HG03558 (cell line): ENCODE results near the gene PATJ.

Experiments
- ATAC-seq: cut with Tn5 transposase; IDR thresholded peaks from one replicate; pipeline ENCODE4 v1.9.1; 2021; ENCODE audit warnings: moderate number of reproducible peaks; ENCODE audit not compliant: unreplicated experiment; ENCODE audit errors: extremely low read depth

PATJ gene

GRCh38 chr1:62025892-62026291 lies 283.6 kb downstream of the PATJ start:
- ATAC-seq: no peak

- ATAC-seq: no peak
Measured at GRCh38 chr1:62029704-62030103, 287.4 kb downstream of the PATJ start.

- no peak for ATAC-seq
Measured at GRCh38 chr1:62034790-62035189, 292.5 kb downstream of the PATJ start.

DNA sequence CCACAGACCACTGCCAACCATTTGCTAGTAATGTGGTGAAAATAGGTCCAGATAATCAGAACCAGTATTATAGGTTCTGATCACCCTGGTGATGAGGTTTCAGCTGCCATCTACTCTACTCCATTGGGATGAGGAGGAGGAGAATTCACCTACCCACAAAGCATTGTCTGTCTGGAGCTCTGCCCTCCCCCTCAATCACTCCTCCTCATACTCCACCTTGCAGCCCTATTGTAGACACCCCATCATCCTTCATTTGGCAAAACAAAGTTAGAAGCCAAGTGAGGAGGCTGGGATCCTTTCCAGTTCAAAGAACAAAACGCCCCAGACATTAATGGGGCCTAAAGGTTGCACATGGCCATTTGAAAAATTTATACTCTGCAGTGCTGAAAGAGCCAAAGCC lies 295.0 kb downstream of the PATJ start:
- no peak for ATAC-seq

DNA sequence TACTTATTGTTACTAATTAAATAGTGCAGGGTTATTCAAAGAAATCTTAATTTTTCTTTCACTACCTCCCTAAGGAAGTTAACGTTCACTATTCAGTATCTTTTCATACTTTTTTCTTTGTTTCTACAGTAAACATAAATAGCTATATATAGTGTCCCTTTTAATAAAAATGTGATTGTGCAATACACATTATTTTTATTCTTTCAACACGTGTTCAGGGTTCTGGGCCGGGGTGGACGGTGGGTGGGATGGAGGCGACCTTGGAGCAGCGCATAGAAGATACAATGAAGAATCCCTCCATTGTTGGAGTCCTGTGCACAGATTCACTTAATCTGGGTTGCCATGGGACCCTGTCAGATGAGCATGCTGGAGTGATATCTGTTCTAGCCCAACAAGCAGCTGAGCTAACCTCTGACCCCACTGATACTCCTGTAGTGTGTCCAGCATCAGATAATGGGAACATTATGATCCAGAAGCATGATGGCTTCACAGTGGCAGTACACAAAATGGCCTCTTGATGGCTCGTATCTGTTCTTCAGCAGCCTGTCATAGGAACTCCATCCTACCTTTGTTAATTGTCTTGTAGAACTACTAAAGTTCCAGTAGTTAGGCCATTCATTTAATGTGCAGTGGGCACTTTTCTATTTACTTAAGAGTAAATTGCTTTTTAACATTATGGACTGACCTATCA lies 296.5 kb downstream of the PATJ start:
- ATAC-seq: no peak

- ATAC-seq: no peak
Measured at GRCh38 chr1:62040450-62040849, 298.2 kb downstream of the PATJ start.

DNA sequence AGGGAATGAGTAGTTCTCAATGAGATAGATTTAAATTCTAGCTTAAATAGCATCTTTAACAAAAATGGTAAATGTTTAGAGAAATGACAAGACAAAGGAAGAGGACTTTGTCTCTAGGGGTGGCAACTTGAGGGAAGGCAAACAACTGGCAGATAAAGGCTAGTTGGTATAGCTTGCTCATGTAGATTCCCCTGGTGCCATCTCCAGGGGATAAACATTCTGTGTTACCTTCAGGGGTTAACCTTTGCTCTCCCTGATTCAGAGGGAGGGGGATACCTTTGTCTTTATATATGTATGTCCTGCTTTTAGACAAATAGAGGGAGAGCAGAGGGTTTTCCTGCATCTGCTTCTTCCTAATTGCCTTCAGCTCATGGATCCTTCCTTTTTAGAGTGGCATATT lies 298.7 kb downstream of the PATJ start:
- ATAC-seq: no peak

GRCh38 chr1:62043154-62043553 lies 300.9 kb downstream of the PATJ start:
- ATAC-seq: no peak

GRCh38 chr1:62045574-62045973 lies 303.3 kb downstream of the PATJ start:
- ATAC-seq: no peak

- no peak for ATAC-seq
Measured at GRCh38 chr1:62046927-62047326, 304.6 kb downstream of the PATJ start.

GRCh38 chr1:62050165-62050564 lies 307.9 kb downstream of the PATJ start:
- ATAC-seq: no peak

- ATAC-seq: no peak
Measured at GRCh38 chr1:62052946-62053345, 310.7 kb downstream of the PATJ start.

DNA sequence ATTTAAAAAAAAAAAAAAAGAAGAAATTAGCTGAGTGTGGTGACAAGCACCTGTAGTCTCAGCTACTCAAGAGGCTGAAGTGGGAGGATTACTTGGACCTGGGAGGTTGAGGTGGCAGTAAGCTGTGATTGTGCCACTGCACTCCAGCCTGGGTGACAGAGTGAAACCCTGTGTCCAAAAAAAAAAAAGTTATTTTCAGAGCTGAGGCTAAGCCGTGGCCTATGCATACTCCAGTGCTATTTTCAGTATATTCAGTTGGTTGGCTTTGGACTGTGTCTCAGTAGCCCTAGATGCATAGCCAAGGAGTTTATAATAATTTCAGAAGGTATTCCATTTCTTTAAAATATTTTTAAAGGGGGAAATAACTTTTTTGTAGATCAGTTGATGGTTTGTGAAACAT lies 311.9 kb downstream of the PATJ start:
- ATAC-seq: no peak

DNA sequence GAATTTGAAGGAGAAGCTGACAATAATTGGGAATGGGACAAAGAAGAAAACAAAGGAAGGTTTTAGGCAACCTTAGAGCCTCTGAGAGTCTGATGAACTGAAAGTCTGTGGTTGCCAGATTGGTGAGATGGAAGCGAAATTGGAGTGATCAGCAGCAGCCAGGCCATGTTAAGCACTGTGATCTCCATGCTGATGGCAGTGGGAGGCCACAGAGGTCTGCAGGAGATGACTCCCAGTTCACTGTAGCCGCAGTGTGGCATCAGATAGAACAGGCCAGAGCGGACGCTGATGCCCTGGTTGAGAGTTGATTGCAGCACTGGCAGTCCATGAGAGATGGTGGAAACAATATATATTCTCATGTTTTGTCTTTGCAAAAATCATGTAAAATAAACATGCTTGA lies 314.9 kb downstream of the PATJ start:
- no peak for ATAC-seq

DNA sequence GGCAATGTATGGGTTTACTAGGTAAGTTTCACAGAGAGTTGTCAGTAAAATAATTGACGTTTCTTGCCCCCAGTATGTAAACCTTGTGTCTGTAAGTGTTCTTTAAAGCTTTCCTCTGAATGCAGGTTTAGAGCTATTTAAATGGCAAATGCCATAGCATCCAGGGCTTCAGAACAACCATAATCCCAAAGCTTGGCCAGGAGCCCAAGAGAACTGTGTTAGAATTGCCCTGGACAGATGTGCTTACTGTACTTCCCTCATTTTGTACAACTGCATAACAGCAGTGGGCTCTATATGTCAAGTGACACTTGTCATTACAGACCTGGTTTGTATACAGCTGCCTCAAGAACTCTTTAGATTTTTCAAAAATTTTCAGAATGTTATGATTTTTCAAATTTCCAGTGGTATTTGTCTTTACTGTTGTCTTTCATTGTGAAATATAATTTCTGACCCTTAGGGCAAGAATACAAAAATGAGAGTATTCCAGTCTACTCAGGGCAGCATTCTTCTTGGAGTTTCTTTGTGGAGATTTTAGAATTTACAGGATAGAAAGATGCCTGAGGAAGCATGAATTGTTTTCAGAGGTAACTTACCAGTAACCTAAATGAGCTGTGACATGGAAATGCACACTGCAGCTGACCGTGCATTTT lies 315.5 kb downstream of the PATJ start:
- no peak for ATAC-seq

- no peak for ATAC-seq
Measured at GRCh38 chr1:62058956-62059355, 316.7 kb downstream of the PATJ start.

GRCh38 chr1:62062087-62062486 lies 319.8 kb downstream of the PATJ start:
- ATAC-seq: no peak

DNA sequence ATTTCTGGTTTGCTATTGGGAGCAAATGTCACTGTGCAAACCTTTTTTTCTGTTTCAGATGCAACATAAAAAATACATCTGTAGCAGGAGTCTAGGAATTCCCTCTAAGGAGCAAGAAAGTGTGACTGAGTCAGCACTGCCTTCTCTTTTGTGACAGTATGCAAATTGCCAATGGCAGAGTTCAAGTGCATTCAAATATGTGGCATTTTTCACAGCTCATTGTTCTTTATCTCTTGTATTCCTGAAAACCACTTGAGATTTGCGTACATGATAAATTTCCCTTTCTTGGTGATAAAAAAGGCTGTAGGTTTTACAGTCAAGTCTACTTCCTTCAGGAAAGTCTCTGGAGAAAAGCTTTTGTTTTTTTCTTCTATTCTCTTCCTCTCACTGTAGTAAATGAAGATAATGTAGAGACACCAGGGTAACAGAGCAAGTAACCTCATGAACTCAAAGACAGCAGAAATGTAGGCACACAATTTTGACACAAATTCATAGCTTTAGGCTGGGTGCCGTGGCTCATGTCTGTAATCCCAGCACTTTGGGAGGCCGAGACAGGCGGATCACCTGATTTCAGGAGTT lies 322.6 kb downstream of the PATJ start:
- ATAC-seq: no peak

DNA sequence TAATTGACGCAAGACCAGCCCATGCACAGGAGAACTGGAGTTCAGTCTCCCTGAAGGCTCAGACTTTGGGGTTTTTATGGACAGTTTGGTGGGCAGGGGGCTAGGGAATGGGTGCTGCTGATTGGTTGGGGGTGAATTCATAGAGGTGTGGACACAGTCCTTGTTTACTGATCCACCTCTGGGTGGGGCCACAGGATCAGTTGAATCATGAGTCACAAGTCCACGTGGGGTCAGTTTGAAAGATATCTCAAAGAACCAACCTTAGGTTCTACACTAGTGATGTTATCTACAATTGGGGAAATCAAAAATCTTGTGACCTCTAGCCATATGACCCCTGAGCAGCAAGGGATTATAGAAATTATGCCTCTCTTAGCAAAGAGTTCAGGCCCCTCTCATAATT lies 324.4 kb downstream of the PATJ start:
- no peak for ATAC-seq

DNA sequence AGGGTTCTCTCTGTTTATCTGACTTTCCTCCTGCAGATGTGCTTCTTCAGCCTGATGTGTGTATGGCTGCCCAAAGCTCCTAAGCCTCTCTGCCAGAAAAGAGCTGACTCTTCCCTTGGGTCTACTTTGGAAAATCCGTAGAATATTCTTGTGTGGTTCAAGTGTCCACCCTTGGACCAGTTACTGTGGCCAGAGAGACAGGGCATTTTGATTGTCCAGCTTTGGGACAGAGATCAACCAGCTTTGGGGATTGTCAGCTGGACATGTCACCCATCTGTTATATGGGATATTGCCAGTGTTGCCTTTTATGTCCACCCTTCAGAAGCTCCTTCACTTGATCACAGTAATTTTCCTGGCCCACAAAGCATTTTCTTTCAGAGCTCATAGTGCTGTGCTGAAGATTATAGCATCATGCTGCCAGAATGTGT lies 326.1 kb downstream of the PATJ start:
- no peak for ATAC-seq

DNA sequence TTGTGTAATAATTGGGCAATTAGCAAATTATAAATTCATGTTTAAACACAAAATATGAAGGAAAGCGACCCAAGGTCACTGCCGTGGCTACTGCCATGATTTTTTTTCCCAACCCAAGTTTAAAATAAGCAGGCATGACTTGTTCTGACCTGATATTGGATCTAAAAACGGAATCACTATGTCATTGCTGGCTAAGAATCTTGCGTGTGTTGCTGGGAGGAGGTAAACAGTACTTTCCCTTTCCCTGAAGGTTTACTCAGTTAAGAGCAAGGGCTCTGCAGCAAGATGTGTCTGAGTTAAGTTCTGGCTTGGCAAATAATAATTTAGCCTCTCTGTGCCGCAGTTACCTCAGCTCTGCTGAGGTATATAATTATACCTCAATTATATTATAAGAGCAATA lies 326.7 kb downstream of the PATJ start:
- ATAC-seq: no peak
